Inferior parietal cortex (tissue), 1 donor: Measurements from ENCODE around the gene LILRB3.
A peak's percentile ranks its signal among the peaks of the same experiment; 100 is the strongest.
"Not testable (repeated sequence)": the region's sequence is repeated elsewhere in the genome, so short reads cannot be mapped to it uniquely, and the experiment has no call there.

Source experiments
- DNase-seq: peaks from one replicate; pipeline ENCODE4 v3.0.0-alpha.2; 2016; ENCODE audit errors: extremely low spot score

The LILRB3 gene

GRCh38 chr19:54190503-54191010 lies 32.2 kb downstream of the LILRB3 start:
- DNase-seq, result peak; percentile 98

- DNase-seq, result peak; percentile 100
Measured at GRCh38 chr19:54189735-54190502, 32.9 kb downstream of the LILRB3 start.

GRCh38 chr19:54189145-54189734 lies 33.6 kb downstream of the LILRB3 start, which contains the start of gene MBOAT7:
MBOAT7 (minus strand) TSS chr19:54189580; CDS start chr19:54188508, 1,072 bp downstream.
- DNase-seq, result no peak

- peak; percentile 39 for DNase-seq
Measured at GRCh38 chr19:54188215-54188871, 34.5 kb downstream of the LILRB3 start.

- DNase-seq, result no peak
Measured at GRCh38 chr19:54186934-54187381, 35.8 kb downstream of the LILRB3 start.

GRCh38 chr19:54186351-54186750 lies 36.5 kb downstream of the LILRB3 start:
- DNase-seq, result no peak

GRCh38 chr19:54183431-54183830 lies 39.4 kb downstream of the LILRB3 start:
- no peak for DNase-seq

- DNase-seq, result not testable (repeated sequence)
Measured at GRCh38 chr19:54181894-54182293, 40.9 kb downstream of the LILRB3 start.

- DNase-seq, result no peak
Measured at GRCh38 chr19:54180691-54181091, 42.1 kb downstream of the LILRB3 start.

- no peak for DNase-seq
Measured at GRCh38 chr19:54179921-54180461, 42.8 kb downstream of the LILRB3 start.

GRCh38 chr19:54179262-54179852 lies 43.5 kb downstream of the LILRB3 start:
- no peak for DNase-seq

GRCh38 chr19:54178581-54179261 lies 44.1 kb downstream of the LILRB3 start:
- no peak for DNase-seq

GRCh38 chr19:54173951-54174834 lies 48.6 kb downstream of the LILRB3 start:
- DNase-seq, result no peak

- DNase-seq, result no peak
Measured at GRCh38 chr19:54173359-54173699, 49.5 kb downstream of the LILRB3 start.

- no peak for DNase-seq
Measured at GRCh38 chr19:54172471-54173358, 50.1 kb downstream of the LILRB3 start, which contains the start of gene TMC4. TMC4 (minus strand) TSS chr19:54173160; CDS start chr19:54173117, 43 bp downstream.

GRCh38 chr19:54171736-54172431 lies 50.9 kb downstream of the LILRB3 start:
- not testable (repeated sequence) for DNase-seq

- DNase-seq, result no peak
Measured at GRCh38 chr19:54169149-54169740, 53.6 kb downstream of the LILRB3 start.
